ENCODE data around the gene PTPRT. TPM values are rescaled to one million over a fixed set of nuclear protein-coding genes. Genes with fewer than 3 reads are reported as not detected.
A peak's percentile ranks its signal among the peaks of the same experiment; 100 is the strongest.

Gene PTPRT
- total RNA-seq (2021) (not detected in 2 replicates), Bru-seq, nascent RNA (percentile 0 among the genes with signal in this experiment), BruChase-seq, experiment 1, labeled RNA remaining after a 2-hour chase (percentile 1 among the genes with signal in this experiment), BruChase-seq, experiment 2, labeled RNA remaining after a 6-hour chase (percentile 1 among the genes with signal in this experiment)
- long read RNA-seq = 0 reads

- H3K9me3 ChIP-seq (ENCODE audit: low read depth, low read length, poor library complexity, severe bottlenecking) = no peaks in the 10 kb centered on the region
- TF ChIP-seq, protein P1, sequence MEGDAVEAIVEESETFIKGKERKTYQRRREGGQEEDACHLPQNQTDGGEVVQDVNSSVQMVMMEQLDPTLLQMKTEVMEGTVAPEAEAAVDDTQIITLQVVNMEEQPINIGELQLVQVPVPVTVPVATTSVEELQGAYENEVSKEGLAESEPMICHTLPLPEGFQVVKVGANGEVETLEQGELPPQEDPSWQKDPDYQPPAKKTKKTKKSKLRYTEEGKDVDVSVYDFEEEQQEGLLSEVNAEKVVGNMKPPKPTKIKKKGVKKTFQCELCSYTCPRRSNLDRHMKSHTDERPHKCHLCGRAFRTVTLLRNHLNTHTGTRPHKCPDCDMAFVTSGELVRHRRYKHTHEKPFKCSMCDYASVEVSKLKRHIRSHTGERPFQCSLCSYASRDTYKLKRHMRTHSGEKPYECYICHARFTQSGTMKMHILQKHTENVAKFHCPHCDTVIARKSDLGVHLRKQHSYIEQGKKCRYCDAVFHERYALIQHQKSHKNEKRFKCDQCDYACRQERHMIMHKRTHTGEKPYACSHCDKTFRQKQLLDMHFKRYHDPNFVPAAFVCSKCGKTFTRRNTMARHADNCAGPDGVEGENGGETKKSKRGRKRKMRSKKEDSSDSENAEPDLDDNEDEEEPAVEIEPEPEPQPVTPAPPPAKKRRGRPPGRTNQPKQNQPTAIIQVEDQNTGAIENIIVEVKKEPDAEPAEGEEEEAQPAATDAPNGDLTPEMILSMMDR (conservative IDR thresholded peaks at IDR 0.05; ENCODE audit: low read depth, low read length) = no peak
- peak; percentile 69 for TF ChIP-seq EZH2 (IDR thresholded peaks at IDR 0.05; ENCODE audit: borderline replicate concordance, low read depth, low read length, poor library complexity, severe bottlenecking)
- POLR2A ChIA-PET (ENCODE audit: low non-redundant PET) = no interaction called here
- CTCF ChIA-PET = no interaction called here
- no peaks in the 10 kb centered on the region for H3K4me1 ChIP-seq (ENCODE audit: insufficient read depth, low read length, poor library complexity, severe bottlenecking)
- no peak within 1 kb of the TSS for H3K27ac ChIP-seq (ENCODE audit: low read depth, low read length, poor library complexity, severe bottlenecking)
- H3K36me3 ChIP-seq (ENCODE audit: insufficient read depth, low read length, poor library complexity, severe bottlenecking) = no peaks in the 10 kb centered on the region
- DNase-seq (ENCODE audit: low spot score) = no peak
- BruUV-seq (replicated peaks) = no TSS peak
- no peak within 1 kb of the TSS for H3K4me3 ChIP-seq (ENCODE audit: low read depth, low read length, poor library complexity, severe bottlenecking)
- intact Hi-C loops (cut with micrococcal nuclease; ENCODE audit: unreplicated experiment) = loop anchor here (5.0 kb wide), 3 partner anchors 203 to 1302 kb away; no protein-coding TSS in a partner anchor
- peaks cover 84% of the 10 kb centered on the region for H3K27me3 ChIP-seq (replicated peaks; ENCODE audit: insufficient read depth, low read depth, low read length, poor library complexity)
Observed at GRCh38 chr20:43189554-43190331, at the start of gene PTPRT. Gene PTPRT (minus strand): TSS chr20:43189906. CDS start chr20:43189733, 173 bp downstream.

- Histone ChIP-seq H3K4me3 (ENCODE audit: low read depth, low read length, poor library complexity, severe bottlenecking) (no peak overlapping the region), H3K9me3 (ENCODE audit: low read depth, low read length, poor library complexity, severe bottlenecking) (no peaks in the 10 kb centered on the region), H3K27me3 (replicated peaks; ENCODE audit: insufficient read depth, low read depth, low read length, poor library complexity) (peaks cover 47% of the 10 kb centered on the region), H3K4me1 (ENCODE audit: insufficient read depth, low read length, poor library complexity, severe bottlenecking) (no peaks in the 10 kb centered on the region), H3K36me3 (ENCODE audit: insufficient read depth, low read length, poor library complexity, severe bottlenecking) (no peaks in the 10 kb centered on the region), H3K27ac (ENCODE audit: low read depth, low read length, poor library complexity, severe bottlenecking) (no peak overlapping the region)
- TF ChIP-seq EZH2 (IDR thresholded peaks at IDR 0.05; ENCODE audit: borderline replicate concordance, low read depth, low read length, poor library complexity, severe bottlenecking) = no peak
- TF ChIP-seq, protein P1 (conservative IDR thresholded peaks at IDR 0.05; ENCODE audit: low read depth, low read length) = no peak
- BruUV-seq (replicated peaks) = no TSS peak
- intact Hi-C loops (cut with micrococcal nuclease; ENCODE audit: unreplicated experiment) = no loop called here
- CTCF ChIA-PET = no interaction called here
- POLR2A ChIA-PET (ENCODE audit: low non-redundant PET) = no interaction called here
- DNase-seq (ENCODE audit: low spot score) = peak; percentile 5
Observed at GRCh38 chr20:43238833-43239232, 49.1 kb upstream of the PTPRT start.

DNA sequence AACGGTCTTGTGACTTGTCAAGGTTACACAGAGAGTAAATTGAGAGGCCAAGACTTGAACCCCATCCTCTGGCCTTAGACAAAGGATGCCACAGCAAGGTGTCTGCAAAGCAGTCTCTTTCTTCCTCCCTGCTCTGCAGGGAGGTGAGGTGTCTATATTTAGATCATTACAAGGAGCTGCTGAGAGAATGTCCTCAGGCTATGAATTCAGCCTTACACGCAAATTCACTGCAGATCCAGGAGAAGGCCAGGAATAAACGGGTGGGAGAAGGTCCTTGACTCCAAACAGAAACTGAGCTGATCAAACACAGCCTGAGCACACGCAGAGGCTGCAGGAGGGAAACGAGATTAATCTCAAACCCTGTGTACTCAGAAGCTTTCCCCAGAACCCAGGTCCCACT lies 48.6 kb upstream of the PTPRT start:
- CTCF ChIA-PET = no interaction called here
- Histone ChIP-seq H3K27ac (ENCODE audit: low read depth, low read length, poor library complexity, severe bottlenecking) (no peak overlapping the region), H3K4me1 (ENCODE audit: insufficient read depth, low read length, poor library complexity, severe bottlenecking) (no peaks in the 10 kb centered on the region), H3K4me3 (ENCODE audit: low read depth, low read length, poor library complexity, severe bottlenecking) (no peak overlapping the region), H3K36me3 (ENCODE audit: insufficient read depth, low read length, poor library complexity, severe bottlenecking) (no peaks in the 10 kb centered on the region), H3K27me3 (replicated peaks; ENCODE audit: insufficient read depth, low read depth, low read length, poor library complexity) (peaks cover 42% of the 10 kb centered on the region), H3K9me3 (ENCODE audit: low read depth, low read length, poor library complexity, severe bottlenecking) (no peaks in the 10 kb centered on the region)
- POLR2A ChIA-PET (ENCODE audit: low non-redundant PET) = no interaction called here
- DNase-seq (ENCODE audit: low spot score) = no peak
- TF ChIP-seq, protein P1 (conservative IDR thresholded peaks at IDR 0.05; ENCODE audit: low read depth, low read length) = no peak
- no peak for TF ChIP-seq EZH2 (IDR thresholded peaks at IDR 0.05; ENCODE audit: borderline replicate concordance, low read depth, low read length, poor library complexity, severe bottlenecking)
- intact Hi-C loops (cut with micrococcal nuclease; ENCODE audit: unreplicated experiment) = no loop called here
- no TSS peak for BruUV-seq (replicated peaks)
